HL-60/S4 (cell line): ENCODE results near the gene MAB21L4.

ENCODE experiments used
- in situ Hi-C: fragments of 300-500 bp; cut with MboI; formaldehyde crosslinking; loops from 2 replicates; pipeline ENCODE4 v1.14.3; 2022; ENCODE audit warnings: low sequenced_read_pairs

The MAB21L4 gene

DNA sequence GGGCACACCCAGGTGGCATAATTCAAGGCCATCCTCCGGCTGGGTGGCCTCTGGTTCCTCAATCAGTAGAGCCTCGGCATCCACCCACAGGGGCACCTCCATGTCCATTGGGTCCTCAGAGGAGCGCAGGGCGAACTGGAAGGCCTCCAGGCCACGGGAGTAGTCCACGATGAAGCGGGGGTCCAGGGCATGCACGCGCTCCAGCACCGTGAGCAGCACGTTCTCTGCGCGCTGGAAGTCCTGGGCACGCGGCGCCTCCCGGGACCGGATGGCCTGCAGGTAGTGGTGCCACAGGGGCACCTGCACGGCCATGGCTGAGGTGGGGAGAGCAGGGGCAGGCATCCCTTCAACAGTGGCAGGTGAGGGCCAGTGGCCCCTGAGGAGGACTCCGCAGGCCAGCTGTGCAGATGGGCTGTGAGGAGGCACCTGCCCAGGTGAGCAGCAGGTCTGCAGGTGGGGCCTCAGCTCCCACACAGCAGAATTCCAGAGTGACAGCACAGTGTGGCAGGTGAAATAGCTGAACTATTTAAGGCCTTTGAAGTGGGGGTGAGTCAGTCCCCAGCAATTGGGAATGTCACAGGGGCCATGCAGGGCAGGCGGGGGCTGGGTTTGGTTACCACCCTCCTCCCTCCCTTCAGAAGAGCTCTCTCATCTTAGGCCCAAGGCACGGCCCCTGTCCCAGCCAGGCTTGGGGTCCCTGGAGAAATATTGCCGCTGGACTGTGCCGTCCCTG, at the start of gene MAB21L4:
TSS of gene MAB21L4 (minus strand) at position 501 of the 733 bp plus-strand sequence. CDS start at position 342, 159 bp downstream.
- in situ Hi-C loops, result no loop called here

DNA sequence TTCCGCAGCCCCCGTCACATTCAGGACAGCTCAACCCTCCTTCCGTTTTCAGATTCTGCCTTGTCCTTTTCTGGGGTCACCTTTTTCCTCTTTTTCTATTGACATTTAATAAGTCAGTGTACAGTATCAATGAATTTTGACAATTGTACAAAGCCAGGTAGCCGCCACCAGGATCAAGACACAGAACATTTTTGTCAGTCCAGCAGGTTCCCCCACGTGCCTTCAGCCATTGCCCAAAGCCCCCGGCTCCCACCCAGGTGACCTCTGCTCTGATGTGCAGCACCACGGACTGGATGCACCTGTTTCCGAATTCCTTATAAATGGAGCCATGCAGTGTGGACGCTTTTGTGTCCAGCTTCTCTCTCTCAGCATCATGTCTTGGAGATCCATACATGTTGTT, 40.1 kb upstream of the MAB21L4 start:
- in situ Hi-C loops, result no loop called here

DNA sequence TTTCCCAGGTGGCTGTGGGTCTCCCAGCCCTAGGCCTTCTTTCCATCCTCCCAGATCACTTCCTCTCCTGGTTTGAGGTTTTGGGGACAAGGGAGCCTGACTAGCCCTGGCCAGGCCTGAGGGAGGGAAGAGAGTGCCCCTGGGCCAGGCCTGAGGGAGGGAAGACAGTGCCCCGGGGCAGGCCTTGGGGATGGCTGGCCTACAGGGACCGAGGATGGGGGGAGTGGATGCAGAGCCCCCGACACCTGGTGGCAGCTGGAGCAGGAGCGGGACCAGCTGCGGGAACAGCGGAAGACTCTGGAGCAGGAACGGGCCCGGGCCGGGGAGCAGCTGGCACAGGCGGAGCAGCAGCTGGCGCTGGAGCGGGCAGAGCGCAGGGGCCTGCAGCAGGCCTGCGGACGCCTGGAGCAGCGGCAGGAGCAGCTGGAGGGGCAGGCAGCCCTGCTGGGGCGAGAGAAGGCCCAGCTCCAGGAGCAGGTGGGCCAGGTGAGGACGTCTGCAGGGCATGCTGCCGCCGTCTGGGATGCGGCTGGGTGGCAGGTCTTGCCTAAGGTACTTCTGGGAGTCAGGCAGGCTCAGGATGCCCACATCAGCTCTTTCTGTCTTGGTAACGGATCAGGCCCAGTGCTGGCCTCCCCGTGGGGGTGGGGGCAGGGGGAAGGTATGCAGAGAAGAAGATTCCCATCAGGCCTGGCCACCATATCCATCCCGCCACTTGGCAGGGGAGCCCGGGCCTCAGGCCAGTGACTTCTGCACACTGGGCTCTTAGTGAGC, 39.3 kb upstream of the MAB21L4 start:
- in situ Hi-C loops, result no loop called here

DNA sequence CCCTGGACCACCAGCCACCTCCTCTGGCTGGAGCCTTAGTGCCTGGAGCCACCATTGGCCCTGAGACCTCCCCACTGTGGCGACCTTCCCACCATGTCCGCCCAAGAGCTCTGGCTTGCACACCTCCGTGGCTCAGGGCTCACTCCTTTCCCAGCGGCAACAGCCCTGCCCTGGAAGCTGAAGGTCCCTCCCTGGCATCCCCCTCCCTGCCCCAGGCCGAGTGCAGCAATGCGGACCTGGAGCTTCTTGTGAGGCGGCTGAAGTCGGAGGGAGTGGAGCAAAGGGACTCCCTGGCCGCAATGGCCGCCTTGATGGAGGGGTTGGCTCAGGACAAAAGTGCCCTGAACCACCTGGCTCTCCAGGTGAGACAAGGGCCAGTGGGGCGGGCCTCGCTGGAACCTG, 38.7 kb upstream of the MAB21L4 start:
- in situ Hi-C loops, result no loop called here

DNA sequence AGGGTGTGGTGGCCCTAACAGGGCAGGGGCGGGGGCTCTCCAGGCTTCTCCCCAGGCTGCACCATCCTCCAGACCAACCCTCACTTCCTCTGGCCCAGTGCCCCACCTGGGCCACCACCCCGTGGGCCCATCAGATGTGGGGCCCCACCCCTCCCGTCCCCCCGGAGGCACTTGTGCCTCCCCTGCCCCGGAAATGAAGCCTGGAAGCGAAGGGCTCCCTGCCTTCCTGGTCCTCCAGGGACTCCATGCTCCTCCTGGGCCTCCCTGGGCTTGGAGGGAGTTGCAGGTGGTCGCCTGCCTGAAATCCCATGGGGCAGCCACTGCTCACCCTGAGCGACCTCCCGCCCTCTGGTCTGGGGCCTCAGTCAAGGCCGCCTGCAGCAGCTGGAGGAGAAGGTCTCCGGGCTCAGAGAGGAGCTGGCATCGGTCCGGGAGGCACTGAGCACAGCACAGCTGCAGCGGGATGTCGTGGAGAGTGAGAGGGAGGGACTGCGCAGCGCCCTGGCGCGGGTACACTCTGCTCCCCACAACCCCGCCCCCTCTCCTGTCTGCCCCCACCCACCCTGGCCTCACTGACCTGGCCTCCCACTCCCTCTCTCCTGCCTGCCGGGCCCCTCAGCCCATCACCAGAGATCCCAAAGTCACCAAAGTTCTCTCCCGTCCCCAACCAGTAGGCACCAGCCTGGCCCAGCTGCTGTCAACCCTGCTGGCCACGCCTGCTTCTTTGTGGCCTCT, 38.2 kb upstream of the MAB21L4 start:
- in situ Hi-C loops, result no loop called here

DNA sequence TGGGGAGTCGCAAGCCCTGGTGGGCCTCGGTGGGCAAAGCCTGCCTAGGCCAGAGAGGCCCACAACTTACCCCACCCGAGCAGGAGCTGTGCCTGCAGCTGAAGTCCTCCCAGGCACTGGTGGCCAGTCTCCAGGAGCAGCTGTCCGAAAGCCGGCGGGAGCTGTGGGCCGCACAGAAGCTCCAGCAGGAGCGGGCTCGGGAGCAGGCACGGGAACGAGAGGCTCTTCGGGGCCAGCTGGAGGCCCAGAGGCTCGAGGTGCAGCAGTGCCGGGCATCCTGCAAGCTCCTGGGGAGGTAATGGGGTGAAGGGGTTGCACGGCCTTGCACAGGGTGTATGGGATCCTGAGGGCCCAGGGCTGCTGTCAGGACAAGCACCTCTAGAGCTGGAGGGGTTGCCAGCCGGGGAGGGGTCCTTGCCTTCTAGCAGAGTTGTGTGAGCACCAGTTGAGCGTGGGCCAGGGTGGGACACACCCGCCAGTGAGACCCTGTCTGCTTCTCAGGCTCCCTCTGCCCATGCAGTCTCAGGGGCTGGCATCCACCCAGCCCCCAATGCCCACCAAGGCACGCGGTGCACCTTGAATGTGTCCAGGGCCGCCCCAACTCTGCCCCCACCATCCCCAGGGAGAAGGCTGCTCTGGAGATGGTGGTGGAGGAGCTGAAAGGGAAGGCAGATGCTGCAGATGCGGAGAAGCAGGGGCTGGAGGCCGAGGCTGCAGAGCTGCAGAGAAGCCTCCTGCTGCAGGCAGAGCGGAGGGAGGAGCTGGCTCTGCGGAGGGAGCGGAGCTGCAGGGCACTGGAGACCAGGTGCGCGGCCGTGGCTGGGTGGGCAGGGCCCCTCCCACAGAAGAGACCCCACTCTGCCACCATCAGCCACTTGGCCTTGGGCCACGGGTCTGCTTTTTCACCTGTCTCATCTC, 37.4 kb upstream of the MAB21L4 start:
- in situ Hi-C loops, result no loop called here

DNA sequence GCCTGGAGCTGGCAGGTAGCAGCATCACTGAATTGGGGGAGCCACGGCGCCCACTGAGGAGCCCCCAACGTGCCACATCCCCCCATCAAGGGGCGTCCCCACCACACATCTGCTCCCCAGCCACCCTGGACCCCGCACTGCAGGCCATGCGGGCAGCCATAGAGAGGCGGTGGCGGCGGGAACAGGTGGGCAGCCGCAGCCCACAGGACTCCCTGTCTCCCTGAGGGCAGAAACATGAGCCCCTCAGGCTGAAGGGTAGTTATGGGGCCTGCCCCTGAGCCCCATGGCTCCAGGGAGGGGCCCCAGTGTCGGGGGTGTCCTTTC, 36.7 kb upstream of the MAB21L4 start:
- in situ Hi-C loops, result no loop called here

DNA sequence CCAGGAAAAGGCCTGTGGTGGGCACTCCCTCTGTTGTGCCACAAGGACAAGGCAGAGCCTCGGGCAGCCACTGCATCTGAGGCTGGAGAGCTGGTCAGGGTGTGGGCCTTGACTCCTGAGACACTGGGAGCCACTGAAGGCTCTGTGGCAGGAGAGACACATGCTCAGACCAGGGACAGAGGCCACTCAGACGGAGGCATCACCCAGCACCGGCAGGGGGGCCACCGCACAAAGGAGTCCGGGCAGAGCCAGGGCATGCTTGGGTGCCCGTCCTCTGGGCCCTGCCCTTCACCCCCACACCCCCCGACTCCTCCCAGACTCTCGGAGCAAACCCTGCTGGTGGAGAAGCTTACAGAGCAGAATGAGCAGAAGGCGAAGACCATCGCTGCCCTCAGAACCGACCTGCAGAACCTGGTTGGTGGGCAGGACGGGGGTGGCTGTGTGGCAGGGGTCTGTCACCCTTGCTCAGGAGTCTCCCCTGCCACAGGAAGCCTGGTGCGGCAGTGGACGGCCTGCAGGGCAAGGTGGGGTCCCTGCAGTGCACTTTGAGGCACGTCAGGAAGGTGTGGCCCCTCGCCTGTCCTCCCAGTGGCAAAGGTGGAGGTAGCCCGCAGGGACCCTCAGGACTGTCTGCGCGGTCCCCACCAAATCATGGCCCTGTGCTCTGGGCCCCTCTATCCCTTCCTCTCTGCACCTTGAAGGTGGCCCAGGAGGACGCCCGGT, 36.2 kb upstream of the MAB21L4 start:
- in situ Hi-C loops, result no loop called here

DNA sequence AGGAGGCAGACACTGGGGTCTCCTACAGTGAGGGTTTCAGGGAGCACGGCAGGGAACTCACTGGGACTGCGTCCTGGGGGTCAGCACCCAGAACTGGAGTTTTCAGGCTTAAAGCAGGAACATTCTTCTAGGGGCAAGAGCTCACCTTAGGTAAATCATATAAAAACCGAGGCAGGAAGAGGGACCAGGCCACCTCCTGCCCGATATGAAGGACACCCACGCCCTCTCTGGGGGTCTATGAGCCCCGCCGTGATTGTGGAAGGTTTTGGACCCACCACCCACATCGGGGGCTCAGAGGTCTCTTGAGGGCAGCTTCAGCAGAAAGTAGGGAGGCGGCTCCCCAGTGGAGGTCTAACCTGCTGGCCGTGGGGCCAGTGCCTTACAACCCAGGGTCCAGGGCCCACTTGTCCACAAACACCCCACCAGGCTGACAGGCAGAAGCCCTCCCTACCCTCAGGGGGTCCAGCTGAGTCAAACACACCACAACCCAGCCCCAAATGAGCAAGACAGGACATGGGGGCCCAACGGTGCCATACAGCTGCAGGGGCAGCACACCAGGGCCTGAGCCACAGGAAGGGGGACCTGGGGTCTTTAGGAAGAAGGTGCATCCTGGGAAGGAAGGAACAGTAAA, 35.5 kb upstream of the MAB21L4 start:
- in situ Hi-C loops, result no loop called here

DNA sequence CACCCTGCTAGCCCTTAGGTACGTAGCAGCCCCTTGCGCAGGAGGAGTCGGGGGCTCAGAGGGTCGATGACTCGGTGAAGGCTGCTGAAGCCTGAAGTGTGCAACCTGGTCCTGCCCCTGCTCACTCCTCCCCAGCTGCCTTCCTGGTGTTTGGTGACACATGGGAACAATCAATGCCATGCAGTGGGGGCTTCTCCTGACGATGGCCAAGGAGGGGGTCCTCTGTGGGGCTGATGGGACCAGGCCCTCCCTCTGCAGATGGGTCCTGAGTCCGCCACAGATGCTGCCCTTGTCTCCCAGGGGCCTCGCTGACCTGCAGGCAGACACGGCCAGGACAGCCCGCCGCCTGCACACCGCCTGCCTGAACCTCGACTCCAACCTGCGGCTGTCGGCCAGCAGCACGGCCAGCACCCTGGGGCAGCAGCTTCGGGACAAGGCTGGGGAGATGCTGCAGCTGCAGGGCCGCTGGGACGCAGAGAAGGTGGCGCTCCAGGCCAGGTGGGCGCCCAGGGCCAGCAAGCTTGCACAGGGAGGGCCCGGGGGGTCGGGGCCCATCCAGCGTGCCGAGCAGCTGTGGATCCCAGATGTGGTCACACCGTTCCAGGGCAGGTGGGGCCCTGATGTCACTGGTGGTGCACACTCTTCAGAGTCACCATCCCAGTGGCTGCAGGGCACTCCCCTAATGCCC, 34.8 kb upstream of the MAB21L4 start:
- in situ Hi-C loops, result no loop called here

DNA sequence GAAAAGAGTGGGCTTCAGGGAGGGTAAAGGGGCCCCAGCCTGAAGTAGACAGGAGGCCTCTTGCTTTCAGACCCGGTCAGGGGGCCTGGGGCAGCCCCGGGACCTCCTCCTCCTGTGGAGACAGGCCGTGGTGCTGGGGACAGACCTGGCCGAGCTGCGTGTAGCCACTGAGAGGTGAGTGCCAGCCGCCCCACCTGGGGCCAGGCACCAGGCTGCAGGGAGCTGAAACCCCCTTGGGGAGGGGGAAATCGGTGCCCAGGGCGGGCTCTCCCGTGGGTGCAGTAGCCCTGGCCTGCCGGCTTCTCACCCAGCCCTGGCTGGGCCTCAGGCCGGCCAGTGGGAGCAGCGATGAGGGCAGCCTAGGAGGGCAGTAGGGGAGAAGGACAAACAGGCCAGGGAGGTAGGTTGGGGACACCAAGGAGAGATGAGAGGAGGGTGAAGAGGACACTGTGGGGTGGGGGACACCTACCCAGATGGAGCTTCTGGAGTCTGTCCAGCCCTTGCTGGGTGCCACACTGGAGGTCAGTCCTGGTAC, 34.2 kb upstream of the MAB21L4 start:
- in situ Hi-C loops, result no loop called here

DNA sequence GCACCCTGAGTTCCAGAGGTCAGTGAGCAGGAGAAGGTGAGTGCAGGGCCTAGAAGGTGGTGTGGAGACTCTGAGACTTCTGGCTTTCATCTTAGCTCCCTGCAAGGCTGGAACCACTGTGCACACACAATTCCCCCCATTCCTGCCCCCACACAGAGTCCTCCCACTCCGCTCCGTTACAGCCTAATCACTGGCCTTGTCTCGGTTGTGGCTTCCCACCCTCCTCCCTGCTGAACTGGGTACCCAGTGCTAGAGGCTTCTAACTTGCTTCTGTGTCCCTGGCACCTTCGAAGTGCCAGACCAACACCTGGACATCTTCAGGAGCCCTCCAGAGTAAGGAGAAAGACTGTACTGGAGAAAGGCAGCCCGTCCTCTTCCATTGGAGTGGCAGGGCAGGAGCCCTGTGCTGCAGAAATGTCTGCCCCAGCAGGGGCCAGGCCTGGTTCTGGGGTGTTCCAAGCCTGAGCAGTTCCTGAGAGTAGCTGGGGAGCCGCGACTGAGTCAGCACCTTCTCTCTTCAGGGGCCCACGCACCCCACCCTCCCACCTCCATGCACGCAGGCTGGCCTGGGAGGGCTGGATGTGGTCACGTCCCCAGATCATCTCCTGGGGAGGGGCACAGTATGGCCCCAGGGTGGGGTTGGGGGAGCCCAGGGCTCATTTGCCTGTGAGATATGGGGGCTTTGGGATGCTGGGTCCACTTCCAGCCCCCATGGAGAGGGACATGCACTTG, 33.6 kb upstream of the MAB21L4 start:
- in situ Hi-C loops, result no loop called here

DNA sequence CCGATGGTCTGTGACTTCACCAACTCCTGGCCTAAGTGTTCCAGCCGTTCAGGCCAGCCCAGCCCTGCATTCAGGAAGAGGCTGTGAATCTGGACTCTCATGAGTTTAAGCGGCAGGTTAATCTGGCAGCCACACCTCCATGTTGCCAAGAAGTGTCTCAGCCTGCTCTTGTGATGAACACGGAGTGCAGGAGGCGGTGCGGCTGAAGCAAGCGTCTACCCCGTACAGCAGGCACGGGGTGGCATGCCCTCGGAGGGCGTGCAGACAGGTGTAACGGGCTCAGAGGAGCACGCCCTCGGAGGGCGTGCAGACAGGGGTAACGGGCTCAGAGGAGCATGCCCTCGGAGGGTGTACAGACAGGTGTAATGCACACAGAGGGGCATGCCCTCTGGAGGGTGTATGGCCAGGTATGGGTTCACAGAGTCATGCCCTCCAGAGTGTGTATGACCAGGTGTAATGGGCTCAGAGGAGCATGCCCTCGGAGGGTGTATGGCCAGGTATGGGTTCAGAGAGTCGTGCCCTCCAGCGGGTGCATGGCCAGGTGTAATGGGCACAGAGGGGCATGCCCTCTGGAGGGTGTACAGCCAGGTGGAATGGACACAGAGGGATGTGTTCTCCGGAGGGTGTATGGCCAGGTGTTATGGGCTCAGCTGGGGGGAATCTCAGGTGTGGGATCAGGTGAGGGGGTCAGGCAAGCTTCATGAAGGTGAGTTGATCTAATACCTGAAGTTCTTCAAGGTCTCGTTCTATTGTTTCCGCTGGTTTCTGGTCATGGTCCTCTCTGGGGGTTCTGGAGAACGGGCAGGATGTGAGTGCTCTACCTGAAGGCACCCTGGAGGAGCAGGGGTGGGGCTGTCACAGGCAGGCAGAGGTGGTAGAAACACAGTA, 32.8 kb upstream of the MAB21L4 start:
- in situ Hi-C loops, result no loop called here

DNA sequence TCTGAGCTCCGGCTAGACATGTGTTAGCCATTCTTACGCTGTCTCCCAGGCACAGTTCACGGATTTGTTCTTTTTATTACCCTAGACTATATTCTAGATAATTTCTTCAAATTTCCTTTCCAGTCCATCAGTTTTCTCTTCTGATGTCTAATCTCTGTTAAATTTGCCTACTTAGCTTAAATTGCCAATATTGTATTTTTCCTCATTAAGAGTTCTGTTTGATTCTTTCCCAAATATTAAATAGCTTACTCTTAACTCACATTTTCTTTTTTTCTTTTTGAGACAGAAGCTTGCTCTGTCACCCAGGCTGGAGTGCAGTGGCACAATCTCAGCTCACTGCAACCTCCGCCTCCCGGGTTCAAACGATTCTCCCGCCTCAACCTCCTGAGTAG, 31.4 kb upstream of the MAB21L4 start:
- in situ Hi-C loops, result no loop called here

DNA sequence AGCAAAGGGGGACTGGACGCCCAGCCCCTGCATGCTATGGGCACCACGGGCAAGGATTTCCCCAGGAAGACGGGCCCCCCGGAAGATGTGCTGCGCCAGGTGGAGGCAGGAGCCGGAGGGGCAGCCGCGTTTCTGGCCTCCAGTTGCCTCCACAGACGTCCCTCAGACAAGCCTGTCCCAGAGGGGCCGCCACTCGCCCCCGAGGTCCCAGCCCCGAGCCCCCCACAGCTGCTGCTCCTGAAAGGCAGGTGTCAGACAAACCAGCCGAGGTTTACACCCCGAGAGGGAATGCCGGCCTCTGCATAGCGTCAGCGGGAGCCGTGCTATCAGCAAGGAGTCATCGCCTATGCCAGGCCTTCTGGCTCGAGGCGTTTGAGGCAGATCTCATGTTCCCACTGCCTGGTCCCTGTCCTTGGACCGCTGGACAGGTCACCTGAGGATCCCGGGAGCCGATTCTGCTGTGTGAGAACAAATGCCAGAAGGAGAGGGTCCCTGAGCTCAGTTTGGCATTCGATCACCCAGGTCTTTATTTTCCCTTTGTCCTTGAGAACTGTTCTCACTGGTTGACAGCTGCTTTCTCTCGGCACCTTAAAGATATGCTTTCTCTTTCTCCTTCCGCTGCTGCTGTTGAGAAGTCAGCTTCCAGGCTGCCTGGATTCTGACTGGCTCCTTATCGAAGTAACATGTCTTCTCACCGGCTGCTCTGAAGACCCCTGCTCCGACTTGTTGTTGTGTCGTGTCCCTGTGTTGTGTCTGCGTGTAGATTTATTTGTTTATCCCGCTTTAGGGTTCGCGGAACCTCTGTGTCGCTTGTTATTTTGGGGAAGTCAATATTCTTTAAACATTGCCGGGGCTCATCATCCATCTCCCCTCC, 30.8 kb upstream of the MAB21L4 start:
- in situ Hi-C loops, result no loop called here
